Retina (tissue), 1 donor: ENCODE results near the gene MOB3B.
A peak's percentile ranks its signal among the peaks of the same experiment; 100 is the strongest.

ENCODE experiments used
- DNase-seq: peaks from one replicate; pipeline ENCODE4 v3.0.0-alpha.2; 2016

Gene MOB3B

DNA sequence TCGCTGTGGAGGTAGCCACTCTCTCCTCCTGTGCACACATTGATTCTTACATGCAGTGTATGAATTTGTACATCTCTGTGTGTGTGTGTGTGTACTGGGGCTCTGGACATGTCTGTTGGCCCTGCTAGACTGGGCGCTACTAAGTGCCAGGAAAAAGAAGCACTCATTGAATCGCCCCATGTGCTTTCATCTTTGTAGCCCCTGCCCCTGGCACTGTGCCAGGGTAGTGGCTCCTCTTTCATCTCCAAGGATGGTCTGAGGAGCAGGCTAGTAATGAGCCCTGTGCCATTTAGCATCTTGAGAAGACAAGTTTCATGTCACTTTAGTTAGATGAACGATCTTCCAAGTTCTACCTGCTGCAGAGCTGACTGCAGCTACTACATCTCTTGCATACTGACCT lies 198.2 kb downstream of the MOB3B start:
- no peak for DNase-seq

DNA sequence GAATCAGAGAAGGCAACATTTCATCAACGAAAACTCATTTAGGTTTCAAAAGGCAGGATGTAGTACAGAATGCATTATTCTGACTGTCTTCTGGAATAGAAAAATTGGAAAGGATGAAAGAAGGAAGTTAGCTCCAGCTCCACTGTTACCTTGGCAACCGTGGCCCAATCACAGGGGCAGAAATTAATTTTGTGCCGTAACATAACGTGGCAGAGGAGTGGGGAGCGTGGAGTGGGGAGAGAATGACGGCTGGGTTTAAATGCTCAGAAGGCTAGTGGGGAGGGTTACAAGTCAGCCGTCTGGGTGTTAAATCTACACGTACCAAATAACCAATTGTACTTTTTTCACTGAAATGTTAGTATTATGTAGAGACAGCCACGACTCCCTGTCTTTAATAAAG lies 200.3 kb downstream of the MOB3B start:
- DNase-seq, result no peak

DNA sequence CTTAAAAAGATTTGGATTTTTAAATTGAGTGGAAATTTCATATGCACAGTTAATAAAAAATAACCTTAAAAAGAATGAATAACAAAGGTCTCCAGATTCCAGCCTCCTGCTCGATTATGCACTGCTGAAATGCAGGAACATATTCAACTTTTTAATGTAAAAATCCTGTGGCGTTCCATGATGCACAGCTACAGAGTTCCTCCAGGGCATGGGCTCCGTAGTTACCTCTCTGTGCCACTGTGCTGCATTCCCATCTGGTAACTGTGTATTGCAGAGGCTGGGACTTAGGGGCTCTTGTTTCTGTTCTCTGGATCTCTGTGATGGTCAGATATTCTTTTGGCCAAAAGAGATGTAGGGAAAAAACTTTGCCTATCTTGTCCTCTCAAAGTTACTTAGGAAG lies 201.1 kb downstream of the MOB3B start:
- DNase-seq, result no peak

DNA sequence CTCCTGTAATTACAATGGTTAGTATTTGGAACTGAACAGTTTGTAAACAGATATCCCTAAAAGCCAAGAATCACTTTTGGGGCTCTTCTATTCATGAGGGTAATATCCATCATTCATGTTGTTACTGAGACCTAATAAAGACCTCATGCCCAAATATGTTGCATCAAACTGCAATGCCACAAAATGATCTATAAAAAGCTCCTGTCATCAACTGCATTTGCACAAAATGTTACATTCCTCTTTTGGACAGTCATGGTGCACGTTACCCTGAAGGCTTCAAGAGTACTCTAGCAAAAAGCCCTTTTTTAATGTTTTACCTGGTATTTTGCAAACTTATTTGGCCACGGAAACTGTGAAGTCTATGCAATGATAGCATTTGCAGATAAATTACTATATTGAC lies 218.4 kb downstream of the MOB3B start:
- DNase-seq, result no peak

DNA sequence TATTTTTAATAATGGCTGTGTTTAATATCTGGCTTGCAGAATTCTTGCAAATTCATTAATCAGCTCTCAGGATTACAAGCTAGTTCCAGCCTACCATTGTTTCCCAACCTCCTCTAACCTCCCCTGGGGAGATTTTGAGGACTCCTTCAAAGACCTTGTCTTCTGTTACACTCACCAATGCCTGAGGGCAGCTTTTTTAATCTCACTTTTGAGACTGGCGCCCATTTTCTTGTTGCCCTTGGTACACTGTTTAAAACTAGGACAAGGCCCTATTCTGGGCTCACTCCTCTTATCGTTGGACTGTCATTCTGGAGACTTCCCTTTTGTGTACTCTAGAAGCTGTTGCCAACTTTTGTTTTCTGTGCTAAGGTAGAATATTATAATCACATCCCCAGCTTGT lies 219.0 kb downstream of the MOB3B start:
- DNase-seq, result no peak

DNA sequence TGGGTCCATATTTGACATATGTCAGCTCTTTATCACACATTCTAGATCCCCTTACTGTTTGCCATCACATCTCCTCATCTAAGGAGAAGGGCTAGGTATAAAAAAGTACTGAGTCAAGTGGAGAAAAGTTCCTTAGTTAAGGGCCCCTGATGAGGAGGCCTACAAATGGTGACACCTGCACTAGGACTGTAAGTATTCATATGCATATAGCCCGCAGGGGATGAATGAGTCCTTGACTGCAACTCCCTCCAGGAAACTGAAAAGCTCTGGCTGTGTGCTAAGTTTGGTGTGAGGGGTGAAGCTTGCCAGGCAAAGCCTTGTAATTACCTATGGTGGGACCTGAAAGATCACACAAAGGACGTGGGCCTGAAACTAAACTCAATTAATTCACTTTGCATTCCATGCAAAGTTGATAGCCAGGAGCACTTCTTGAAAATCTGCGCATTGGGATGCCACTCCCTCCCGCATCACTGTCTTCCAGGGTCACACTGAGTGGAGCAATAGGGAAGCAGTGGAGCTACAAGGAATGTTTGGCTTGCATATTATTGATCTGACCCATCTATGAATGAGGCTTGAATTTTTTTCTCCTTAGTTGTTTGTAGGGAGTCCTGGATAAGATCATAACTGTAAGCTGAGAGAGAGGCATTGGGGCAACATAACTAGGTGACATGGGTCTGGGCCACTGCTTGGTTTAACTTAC lies 220.8 kb downstream of the MOB3B start:
- no peak for DNase-seq

DNA sequence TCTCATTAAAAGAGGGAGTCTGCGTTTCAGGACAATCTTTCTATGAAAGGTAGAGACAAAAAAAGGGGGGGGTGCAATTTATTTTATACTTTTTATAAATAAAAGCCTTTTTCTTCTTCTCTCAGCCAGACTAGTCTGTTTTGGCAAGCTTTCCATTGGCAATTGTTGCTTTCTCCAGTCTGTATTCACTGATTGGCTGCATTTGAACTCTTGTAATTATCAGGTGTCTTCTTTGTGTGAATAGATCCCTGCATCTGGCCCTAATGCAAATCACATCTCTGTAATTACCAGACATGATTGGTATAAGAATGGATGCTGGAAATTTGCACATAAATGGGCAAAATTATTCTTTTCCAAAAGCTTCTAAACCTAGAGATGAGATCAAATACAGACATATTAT lies 225.1 kb downstream of the MOB3B start:
- DNase-seq, result no peak

DNA sequence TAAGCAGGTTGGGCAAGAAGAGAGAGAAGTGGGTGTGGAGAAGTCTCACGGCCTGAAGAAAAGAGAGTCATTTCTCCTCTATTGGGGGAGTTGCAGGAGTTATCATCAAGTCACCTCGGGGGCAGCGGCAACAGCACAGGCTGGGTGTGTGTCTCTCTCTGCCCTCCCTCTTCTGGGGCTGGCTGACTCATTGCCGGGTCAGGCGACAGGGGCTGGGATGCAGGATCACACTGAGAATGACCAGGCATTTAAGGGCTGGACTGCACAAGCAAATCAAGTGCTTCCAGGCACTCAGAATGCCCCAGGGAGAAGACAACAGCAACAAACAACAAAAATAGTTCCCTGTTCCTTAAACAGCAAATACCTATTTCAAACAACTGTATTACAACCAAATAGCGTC lies 226.4 kb downstream of the MOB3B start:
- DNase-seq, result no peak

DNA sequence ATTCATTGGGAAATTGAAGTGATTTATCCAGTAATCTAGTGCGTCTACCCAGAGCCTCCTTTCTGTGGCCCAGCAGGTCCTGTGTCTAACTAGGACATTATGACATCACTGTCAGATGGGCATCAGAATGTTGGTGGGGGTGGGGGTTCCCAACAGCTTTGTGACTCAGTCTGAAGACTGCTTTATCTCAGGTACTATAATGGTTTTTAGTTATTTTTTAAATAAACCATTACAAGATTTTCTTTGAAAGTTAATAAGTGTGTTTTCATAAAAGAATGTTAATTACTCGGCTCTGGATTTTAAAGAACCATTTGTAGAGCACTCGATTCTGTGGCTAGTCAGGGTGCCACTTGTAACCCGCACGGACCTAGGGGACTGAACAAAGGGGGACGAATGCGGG lies 232.6 kb downstream of the MOB3B start, which contains the start of gene EQTN:
TSS of gene EQTN (minus strand) at position 101 of the 400 bp plus-strand sequence. CDS start at position 6, 95 bp downstream.
- DNase-seq, result no peak

DNA sequence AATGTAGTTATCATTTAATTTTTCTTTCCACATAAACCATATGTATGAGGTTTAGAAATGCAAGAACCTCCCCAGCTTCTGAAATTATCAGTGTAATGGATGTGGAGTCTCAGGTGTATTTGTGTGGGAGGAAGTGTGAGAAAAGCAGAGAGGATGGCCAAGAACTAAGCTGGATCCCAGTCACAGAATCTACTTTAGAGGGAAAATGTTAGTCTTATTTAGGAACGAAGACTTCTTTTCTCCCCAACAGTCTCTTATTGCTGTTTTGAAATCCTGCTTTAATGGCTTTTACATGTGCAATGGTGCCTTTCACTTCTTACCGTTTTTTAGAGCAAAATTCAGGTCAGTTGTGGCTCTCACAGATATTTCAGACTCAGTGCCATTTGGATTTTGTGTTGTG lies 235.6 kb downstream of the MOB3B start:
- DNase-seq, result no peak

DNA sequence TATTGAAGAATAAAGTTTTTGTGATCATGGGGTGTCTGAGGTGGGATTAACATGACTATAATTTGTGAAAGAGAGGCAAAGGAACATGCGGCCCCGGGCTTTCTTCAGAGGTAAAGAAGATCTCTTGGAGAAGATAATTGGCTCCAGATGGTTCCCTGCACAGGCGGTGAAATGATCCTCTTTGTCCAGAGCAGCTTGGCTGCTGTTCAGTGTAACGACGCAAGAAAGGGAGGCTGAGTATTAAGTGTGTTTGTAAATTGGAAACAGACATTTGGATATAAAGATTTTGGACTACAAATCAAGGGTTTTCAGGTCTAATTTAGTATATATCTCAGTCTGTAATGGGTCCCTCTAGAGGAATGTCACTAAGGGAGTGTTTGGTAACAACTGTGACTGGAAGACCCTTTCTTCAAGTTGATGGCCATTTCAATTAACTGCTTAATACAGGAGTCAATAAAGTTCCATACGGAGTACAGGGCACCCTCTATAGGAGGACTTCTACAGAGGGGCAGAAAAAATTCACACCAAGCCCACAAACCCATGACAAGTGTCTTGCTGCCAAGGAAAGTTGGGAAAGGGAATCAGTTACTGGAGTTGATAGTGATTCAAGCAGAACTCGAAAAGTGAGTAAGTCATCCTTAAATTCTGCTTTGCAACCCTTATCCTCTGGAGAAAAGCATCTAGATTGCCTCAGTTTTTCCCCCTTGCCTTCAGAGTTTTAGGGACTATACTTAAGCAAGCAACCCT lies 236.8 kb downstream of the MOB3B start:
- DNase-seq, result no peak

DNA sequence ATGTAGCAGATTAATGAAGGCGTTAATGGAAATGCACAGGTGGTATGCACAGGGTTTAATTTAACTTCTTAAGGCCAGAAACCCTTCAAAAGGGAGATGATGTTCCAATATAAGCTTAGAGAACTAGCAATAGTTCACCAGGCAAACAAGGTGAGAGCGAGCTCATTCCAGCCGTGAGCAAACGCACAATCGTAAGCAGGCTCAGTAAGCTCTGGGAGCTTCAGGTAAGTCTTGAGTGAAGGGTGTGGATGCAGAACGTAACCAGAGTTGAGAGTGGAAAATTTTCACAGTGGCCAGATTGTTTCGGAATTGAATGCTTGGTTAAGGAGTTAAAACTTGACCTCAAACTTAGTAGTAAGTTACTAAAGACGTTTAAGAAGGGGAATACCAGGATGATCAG lies 238.3 kb downstream of the MOB3B start:
- no peak for DNase-seq

DNA sequence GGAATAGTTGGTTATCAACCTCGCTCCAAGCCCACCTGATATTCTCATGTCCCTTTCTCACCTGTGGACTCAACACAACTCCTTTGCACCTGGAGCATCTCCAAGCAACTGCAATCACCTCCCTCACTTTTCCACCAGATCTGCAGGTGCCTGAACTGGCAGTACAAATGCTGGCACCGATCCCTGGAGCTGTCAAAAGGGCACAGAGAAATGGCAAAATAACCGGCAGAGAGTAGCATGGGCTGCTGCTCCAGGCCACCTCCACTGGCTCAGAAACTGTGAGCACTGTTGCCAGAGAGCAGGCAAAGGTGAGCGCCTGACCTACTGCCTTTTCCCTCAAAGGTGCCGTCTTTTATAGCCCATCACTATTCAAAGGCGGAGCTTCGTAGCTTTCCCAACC lies 247.3 kb downstream of the MOB3B start:
- no peak for DNase-seq

DNA sequence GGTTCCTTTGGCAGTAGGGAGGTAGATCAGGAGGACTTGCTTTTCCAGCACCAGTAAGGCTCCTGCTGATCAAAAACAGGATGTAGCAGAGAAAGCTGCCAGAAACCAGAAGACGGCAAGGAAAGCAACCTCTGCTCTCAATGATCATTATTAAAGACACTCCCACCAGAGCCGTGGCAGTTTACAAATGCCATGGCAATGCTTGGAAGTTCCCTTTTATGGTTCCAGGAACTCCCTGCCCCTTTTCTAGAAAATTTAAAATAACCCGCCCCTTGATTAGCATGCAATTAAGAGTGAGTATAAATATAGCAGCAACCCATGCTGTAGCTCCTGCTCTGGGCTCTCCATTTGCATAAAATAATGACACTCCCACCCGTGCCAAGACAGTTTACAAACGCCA lies 248.8 kb downstream of the MOB3B start:
- no peak for DNase-seq

DNA sequence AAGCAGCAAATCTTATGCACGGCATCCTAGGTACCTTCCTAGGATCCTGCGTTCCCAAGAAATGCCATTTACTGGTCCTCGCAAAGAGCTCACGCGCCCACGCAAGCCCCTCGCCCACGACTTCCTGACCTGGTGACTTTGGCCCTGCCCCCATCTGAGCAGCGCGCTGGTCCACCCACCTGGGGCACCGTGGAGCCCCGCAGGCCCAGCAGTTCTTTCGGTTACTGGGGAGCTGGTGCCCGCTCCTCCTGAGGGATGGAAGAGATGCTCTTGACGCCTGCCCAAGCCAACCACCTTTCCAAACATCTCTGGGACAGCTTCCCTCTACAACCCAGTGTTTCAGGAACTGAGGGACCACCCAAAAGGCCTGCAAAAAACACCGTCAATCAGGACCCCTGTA lies 249.4 kb downstream of the MOB3B start:
- DNase-seq, result no peak

DNA sequence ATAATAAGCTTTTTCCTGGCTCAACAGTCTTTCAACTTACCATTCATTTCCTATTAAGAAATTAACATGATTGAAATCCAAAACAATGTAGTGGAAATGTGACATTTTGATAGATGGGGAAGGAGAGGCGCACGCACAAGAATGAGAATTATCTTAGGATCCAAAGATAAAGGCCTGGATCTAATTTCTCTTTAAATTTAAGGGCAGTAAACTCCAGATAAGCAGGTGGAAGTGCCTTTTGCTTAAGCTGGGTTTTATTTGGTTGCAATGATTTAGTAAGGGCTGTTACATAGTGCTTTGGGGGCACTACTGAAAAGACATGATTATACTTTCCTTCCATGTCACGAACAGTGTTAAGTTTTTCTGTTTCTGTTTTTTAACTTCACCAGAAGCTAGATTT lies 250.0 kb downstream of the MOB3B start:
- DNase-seq, result no peak

DNA sequence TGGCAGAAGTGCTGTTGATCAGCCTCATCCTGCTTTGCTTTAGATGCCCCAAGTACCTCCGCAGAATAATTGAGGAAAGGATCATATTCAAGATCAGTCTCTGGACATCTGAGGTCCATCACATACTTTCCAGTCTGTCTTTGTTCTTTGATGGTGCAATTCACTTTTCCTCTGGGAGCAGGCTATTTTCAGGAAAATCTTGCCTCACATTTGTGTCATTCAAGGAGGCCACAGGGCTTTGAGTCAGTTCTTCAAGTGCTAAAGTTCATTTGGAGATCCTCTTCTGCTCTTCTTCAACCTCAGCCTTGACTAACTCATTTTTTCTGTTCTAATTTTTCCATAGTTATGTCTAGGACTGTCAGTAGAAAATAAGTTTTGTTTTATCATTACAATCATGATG lies 251.2 kb downstream of the MOB3B start:
- DNase-seq, result no peak

DNA sequence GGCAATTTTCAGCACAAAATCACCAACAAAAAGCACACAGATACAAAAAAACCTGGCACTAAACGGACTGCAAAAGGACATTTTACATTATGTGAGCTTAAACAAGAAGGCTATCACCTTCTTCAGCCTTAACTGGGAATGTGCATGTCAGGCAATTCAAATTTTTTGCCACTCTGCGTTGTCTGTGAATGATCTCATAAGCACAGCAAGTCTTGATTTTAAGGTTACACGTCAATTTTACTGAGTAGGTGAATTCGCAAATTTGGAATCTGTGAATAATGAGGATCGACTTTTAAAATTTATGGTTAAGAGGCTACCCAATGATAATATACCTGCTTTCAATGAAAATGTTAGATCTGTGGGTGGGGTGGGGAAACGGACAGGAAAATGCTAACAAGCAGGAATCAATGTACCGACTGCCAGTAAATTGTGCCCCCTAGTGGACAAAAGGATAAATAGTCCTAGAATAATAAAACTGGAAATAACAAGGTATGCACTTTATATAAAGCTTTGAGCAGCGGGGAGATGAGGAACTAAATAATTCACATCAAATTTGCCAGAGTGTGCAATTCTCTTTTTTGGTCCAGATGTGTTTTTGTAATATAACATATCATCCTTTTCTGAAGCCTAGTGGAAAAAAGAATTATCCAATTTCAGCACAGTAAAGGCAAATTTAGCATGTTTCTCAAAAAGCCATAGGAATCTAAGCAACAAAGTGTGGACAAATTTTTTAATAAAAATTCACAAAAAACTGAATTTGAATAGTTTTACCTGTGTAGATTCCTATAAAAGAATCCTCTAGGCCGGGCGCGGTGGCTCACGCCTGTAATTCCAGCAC lies 253.2 kb downstream of the MOB3B start:
- DNase-seq, result peak; percentile 72
